ENCODE data around the gene ZC3H8.

The ZC3H8 gene

GRCh38 chr2:112175333-112175732 lies 79.5 kb downstream of the ZC3H8 start:
- Histone ChIP-seq H3K36me3 (ENCODE audit: control insufficient read depth, insufficient read depth, low read length) (no peaks in the 10 kb centered on the region), H3K27me3 (ENCODE audit: insufficient read depth, low read length, poor library complexity) (no peaks in the 10 kb centered on the region), H3K4ac (ENCODE audit: low read depth, low read length) (no peak overlapping the region), H4K5ac (ENCODE audit: low read length) (no peak overlapping the region), H2AK5ac (ENCODE audit: low read length) (no peak overlapping the region), H3K4me2 (ENCODE audit: low read length) (no peak overlapping the region), H2BK120ac (ENCODE audit: low read depth, low read length) (no peak overlapping the region), H3K9ac (ENCODE audit: low read length) (no peak overlapping the region), H3K4me1 (ENCODE audit: control insufficient read depth, low read depth, low read length) (no peaks in the 10 kb centered on the region), H3K27ac (ENCODE audit: low read depth, low read length) (no peak overlapping the region), H4K8ac (ENCODE audit: low read depth, low read length) (no peak overlapping the region), H2BK5ac (ENCODE audit: low read length) (no peak overlapping the region), H3K23ac (ENCODE audit: low read length) (no peak overlapping the region), H2BK15ac (replicated peaks; ENCODE audit: low read depth) (no peak overlapping the region), H3K79me2 (ENCODE audit: control insufficient read depth, insufficient read depth, low read length) (no peaks in the 10 kb centered on the region), H3K79me1 (ENCODE audit: low read length) (no peaks in the 10 kb centered on the region), H3K18ac (ENCODE audit: low read length) (no peak overlapping the region), H3K4me3 (ENCODE audit: low read length) (no peak overlapping the region), H3K56ac (ENCODE audit: low read length) (no peak overlapping the region)
- no CpG with 5 or more reads among the region's 3 CpGs for WGBS (ENCODE audit: extremely low coverage, insufficient coverage, low lambda C conversion rate)
- DNase-seq = no peak

GRCh38 chr2:112174383-112174782 lies 80.5 kb downstream of the ZC3H8 start:
- Histone ChIP-seq H3K27me3 (ENCODE audit: insufficient read depth, low read length, poor library complexity) (no peaks in the 10 kb centered on the region), H2AK5ac (ENCODE audit: low read length) (no peak overlapping the region)
- no CpG with 5 or more reads among the region's 4 CpGs for WGBS (ENCODE audit: extremely low coverage, insufficient coverage, low lambda C conversion rate)

GRCh38 chr2:112173646-112174319 lies 81.1 kb downstream of the ZC3H8 start:
- no peak overlapping the region for H3K23ac ChIP-seq (ENCODE audit: low read length)
- no peak overlapping the region for H3K18ac ChIP-seq (ENCODE audit: low read length)
- H3K27me3 ChIP-seq (ENCODE audit: insufficient read depth, low read length, poor library complexity) = no peaks in the 10 kb centered on the region
- no peak overlapping the region for H3K4ac ChIP-seq (ENCODE audit: low read depth, low read length)
- H2BK15ac ChIP-seq (replicated peaks; ENCODE audit: low read depth) = no peak overlapping the region
- no peak overlapping the region for H3K4me3 ChIP-seq (ENCODE audit: low read length)
- H3K4me1 ChIP-seq (ENCODE audit: control insufficient read depth, low read depth, low read length) = no peaks in the 10 kb centered on the region
- DNase-seq = no peak
- no peaks in the 10 kb centered on the region for H3K36me3 ChIP-seq (ENCODE audit: control insufficient read depth, insufficient read depth, low read length)
- H3K4me2 ChIP-seq (ENCODE audit: low read length) = no peak overlapping the region
- H2AK5ac ChIP-seq (ENCODE audit: low read length) = no peak overlapping the region
- H3K9ac ChIP-seq (ENCODE audit: low read length) = no peak overlapping the region
- no peaks in the 10 kb centered on the region for H3K79me2 ChIP-seq (ENCODE audit: control insufficient read depth, insufficient read depth, low read length)
- no peak overlapping the region for H3K27ac ChIP-seq (ENCODE audit: low read depth, low read length)
- no peak overlapping the region for H2BK5ac ChIP-seq (ENCODE audit: low read length)
- no peak overlapping the region for H3K56ac ChIP-seq (ENCODE audit: low read length)
- no peaks in the 10 kb centered on the region for H3K79me1 ChIP-seq (ENCODE audit: low read length)
- H2BK120ac ChIP-seq (ENCODE audit: low read depth, low read length) = no peak overlapping the region
- no CpG with 5 or more reads among the region's 11 CpGs for WGBS (ENCODE audit: extremely low coverage, insufficient coverage, low lambda C conversion rate)
- H4K8ac ChIP-seq (ENCODE audit: low read depth, low read length) = no peak overlapping the region
- H4K5ac ChIP-seq (ENCODE audit: low read length) = no peak overlapping the region

More at GRCh38 chr2:112174383-112174782, 80.5 kb downstream of the ZC3H8 start:
- no peaks in the 10 kb centered on the region for H3K4me1 ChIP-seq (ENCODE audit: control insufficient read depth, low read depth, low read length)
- no peak overlapping the region for H3K4me3 ChIP-seq (ENCODE audit: low read length)
- H3K56ac ChIP-seq (ENCODE audit: low read length) = no peak overlapping the region
- H2BK5ac ChIP-seq (ENCODE audit: low read length) = no peak overlapping the region
- H3K4me2 ChIP-seq (ENCODE audit: low read length) = no peak overlapping the region
- H2BK120ac ChIP-seq (ENCODE audit: low read depth, low read length) = no peak overlapping the region
- no peak overlapping the region for H4K8ac ChIP-seq (ENCODE audit: low read depth, low read length)
- no peak overlapping the region for H3K27ac ChIP-seq (ENCODE audit: low read depth, low read length)
- no peak overlapping the region for H3K9ac ChIP-seq (ENCODE audit: low read length)
- no peak overlapping the region for H2BK15ac ChIP-seq (replicated peaks; ENCODE audit: low read depth)
- no peak overlapping the region for H3K23ac ChIP-seq (ENCODE audit: low read length)
- no peak overlapping the region for H4K5ac ChIP-seq (ENCODE audit: low read length)
- no peak for DNase-seq
- H3K79me2 ChIP-seq (ENCODE audit: control insufficient read depth, insufficient read depth, low read length) = no peaks in the 10 kb centered on the region
- no peaks in the 10 kb centered on the region for H3K79me1 ChIP-seq (ENCODE audit: low read length)
- no peak overlapping the region for H3K18ac ChIP-seq (ENCODE audit: low read length)
- no peaks in the 10 kb centered on the region for H3K36me3 ChIP-seq (ENCODE audit: control insufficient read depth, insufficient read depth, low read length)
- H3K4ac ChIP-seq (ENCODE audit: low read depth, low read length) = no peak overlapping the region

GRCh38 chr2:112170495-112170894 lies 84.3 kb downstream of the ZC3H8 start:
- Histone ChIP-seq H3K79me1 (ENCODE audit: low read length) (no peaks in the 10 kb centered on the region), H3K9ac (ENCODE audit: low read length) (no peak overlapping the region), H2AK5ac (ENCODE audit: low read length) (no peak overlapping the region), H3K79me2 (ENCODE audit: control insufficient read depth, insufficient read depth, low read length) (no peaks in the 10 kb centered on the region), H3K4me3 (ENCODE audit: low read length) (no peak overlapping the region), H3K36me3 (ENCODE audit: control insufficient read depth, insufficient read depth, low read length) (no peaks in the 10 kb centered on the region), H3K56ac (ENCODE audit: low read length) (no peak overlapping the region), H3K23ac (ENCODE audit: low read length) (no peak overlapping the region), H3K4me1 (ENCODE audit: control insufficient read depth, low read depth, low read length) (no peaks in the 10 kb centered on the region), H4K5ac (ENCODE audit: low read length) (no peak overlapping the region), H4K8ac (ENCODE audit: low read depth, low read length) (no peak overlapping the region), H3K4me2 (ENCODE audit: low read length) (no peak overlapping the region), H3K27ac (ENCODE audit: low read depth, low read length) (no peak overlapping the region), H2BK120ac (ENCODE audit: low read depth, low read length) (no peak overlapping the region), H3K27me3 (ENCODE audit: insufficient read depth, low read length, poor library complexity) (no peaks in the 10 kb centered on the region), H2BK5ac (ENCODE audit: low read length) (no peak overlapping the region), H3K4ac (ENCODE audit: low read depth, low read length) (no peak overlapping the region), H2BK15ac (replicated peaks; ENCODE audit: low read depth) (no peak overlapping the region), H3K18ac (ENCODE audit: low read length) (no peak overlapping the region)
- no CpG with 5 or more reads among the region's 4 CpGs for WGBS (ENCODE audit: extremely low coverage, insufficient coverage, low lambda C conversion rate)
- no peak for DNase-seq

GRCh38 chr2:112168422-112169124 lies 86.3 kb downstream of the ZC3H8 start:
- no peak overlapping the region for H4K8ac ChIP-seq (ENCODE audit: low read depth, low read length)
- no peak overlapping the region for H3K18ac ChIP-seq (ENCODE audit: low read length)
- no CpG with 5 or more reads among the region's 10 CpGs for WGBS (ENCODE audit: extremely low coverage, insufficient coverage, low lambda C conversion rate)
- H3K79me2 ChIP-seq (ENCODE audit: control insufficient read depth, insufficient read depth, low read length) = no peaks in the 10 kb centered on the region
- H3K4me1 ChIP-seq (ENCODE audit: control insufficient read depth, low read depth, low read length) = no peaks in the 10 kb centered on the region
- H3K36me3 ChIP-seq (ENCODE audit: control insufficient read depth, insufficient read depth, low read length) = no peaks in the 10 kb centered on the region
- H3K27me3 ChIP-seq (ENCODE audit: insufficient read depth, low read length, poor library complexity) = no peaks in the 10 kb centered on the region
- no peak overlapping the region for H2BK15ac ChIP-seq (replicated peaks; ENCODE audit: low read depth)
- no peak overlapping the region for H3K9ac ChIP-seq (ENCODE audit: low read length)
- H3K23ac ChIP-seq (ENCODE audit: low read length) = no peak overlapping the region
- no peak for DNase-seq
- H2BK120ac ChIP-seq (ENCODE audit: low read depth, low read length) = no peak overlapping the region
- no peak overlapping the region for H2BK5ac ChIP-seq (ENCODE audit: low read length)
- H3K4ac ChIP-seq (ENCODE audit: low read depth, low read length) = no peak overlapping the region
- no peak overlapping the region for H3K56ac ChIP-seq (ENCODE audit: low read length)
- H3K4me3 ChIP-seq (ENCODE audit: low read length) = no peak overlapping the region
- H3K79me1 ChIP-seq (ENCODE audit: low read length) = no peaks in the 10 kb centered on the region
- no peak overlapping the region for H3K27ac ChIP-seq (ENCODE audit: low read depth, low read length)
- no peak overlapping the region for H4K5ac ChIP-seq (ENCODE audit: low read length)
- no peak overlapping the region for H3K4me2 ChIP-seq (ENCODE audit: low read length)
- no peak overlapping the region for H2AK5ac ChIP-seq (ENCODE audit: low read length)
